Heart right ventricle (tissue), 16 donors: ENCODE results near the gene CLEC3A. TPM values are rescaled to one million over a fixed set of nuclear protein-coding genes. Genes with fewer than 3 reads are reported as not detected.
A peak's percentile ranks its signal among the peaks of the same experiment; 100 is the strongest.

Experiments
- ATAC-seq, 8 donors: fragments of 200-7000 bp; cut with Tn5 transposase; one replicate each; pipeline ENCODE4 v1.9.1; 2020; ENCODE audit warnings: mild to moderate bottlenecking in 8 of 8, moderate library complexity in 8 of 8, moderate number of reproducible peaks in 1 of 8
- DNase-seq, 2 donors: peaks; one replicate each; pipeline ENCODE4 v3.0.0-alpha.2; 2020
- H3K27ac ChIP-seq, 10 donors: fragments of 200-600 bp; sonication (generic) in 2 of 10; one replicate each; pipeline versions ENCODE4 v1.5.0 to v1.8.0; 2020 to 2022; ENCODE audit warnings: mild to moderate bottlenecking in 3 of 10
- H3K27me3 ChIP-seq, 7 donors: fragments of 200-600 bp; one replicate each; pipeline ENCODE4 v1.8.0; 2021 to 2022; ENCODE audit warnings: mild to moderate bottlenecking in 2 of 7
- H3K36me3 ChIP-seq, 9 donors: fragments of 200-600 bp; sonication (generic) in 1 of 9; one replicate each; pipeline versions ENCODE4 v1.5.0 to v1.8.0; 2020 to 2022; ENCODE audit warnings: mild to moderate bottlenecking in 2 of 9
- H3K4me1 ChIP-seq, 9 donors: fragments of 200-600 bp; sonication (generic) in 1 of 9; one replicate each; pipeline versions ENCODE4 v1.5.0 to v1.8.0; 2020 to 2022; ENCODE audit warnings: mild to moderate bottlenecking in 4 of 9
- H3K4me3 ChIP-seq, 10 donors: fragments of 200-600 bp; sonication (generic) in 2 of 10; one replicate each; pipeline versions ENCODE4 v1.5.0 to v1.8.0; 2020 to 2022; ENCODE audit warnings: mild to moderate bottlenecking in 7 of 10, moderate library complexity in 2 of 10
- H3K9me3 ChIP-seq, 11 donors: fragments of 200-600 bp in 10 of 11; sonication (generic) in 2 of 11; one replicate each; pipeline versions ENCODE4 v1.5.0 to v1.8.0; 2013 to 2022; ENCODE audit warnings: mild to moderate bottlenecking in 2 of 11, control low read depth in 1 of 11, moderate library complexity in 1 of 11
- WGBS, 2 donors: extraction: QIAGEN DNeasy Blood & Tissue Kit; methylation state at CpG; one replicate each; pipeline ENCODE4 v1.1.7; 2013; ENCODE audit warnings: inconsistent platforms in 1 of 2; 5-methylcytosine and 5-hydroxymethylcytosine counted together
- intact Hi-C, 10 donors: fragments of 100-400 bp; cut with DNase I; formaldehyde crosslinking; loops; one replicate each; pipeline versions ENCODE4 v1.11.1 to v1.14.2; 2022
- polyA plus RNA-seq, 2 donors: library from polyadenylated mRNA; stranded (reverse); fragments of 200-250 nt; gene quantifications; one replicate each; pipeline ENCODE4 v1.2.3, GENCODE V29; 2013
- total RNA-seq, 10 donors: library from RNA; stranded (reverse); fragmentation: NEBNext Ultra II Directional in 3 of 10; extraction: Animal tissue kit (Norgen Biotek cat#: 25700) in 3 of 10; gene quantifications; one replicate each; pipeline versions ENCODE4 v1.2.1 to v1.2.4, GENCODE V29; 2021 to 2023
- TF ChIP-seq, protein P1 (sequence below), 9 donors: fragments of 200-600 bp; sonication (generic) in 2 of 9; IDR thresholded peaks; one replicate each; pipeline versions ENCODE4 v1.5.0 to v1.8.0; 2021 to 2022; ENCODE audit warnings: antibody characterized with exemption in 9 of 9, mild to moderate bottlenecking in 5 of 9, moderate library complexity in 1 of 9
- donor health status: Arrhythmogenic right ventricular cardiomyopathy.
- donor health status: ischemic (EF 13 %, LVEDD 7.1; RV severe dilation, severe dysfunction).
- donor health status: healthy with polysubstance abuse.
- donor health status: DM: no; HTN: yes; CAD: no.
- donor health status: DM: no; HTN: no; CAD: no.
- donor health status: ischemic (EF 25% LVEDD 6.9; RV normal size, moderate dysfunction).
- donor health status: ischemic (EF 25% LVEDD 5.7; RV mildly dilated, moderate dysfunction).
- donor health status: healthy.
- donor health status: DM: yes; HTN: yes; CAD: no.
- donor health status: Ischemic cardiomyopathy.
- donor health status: ischemic (EF 35%, LVEDD 5.7; RV mildly dilated, moderate dysfunction).
- donor health status: nonischemic (EF 11% LVEDD 7.7; RV severe dilation, severe dysfunction).
- donor health status: DM: yes; HTN: yes; CAD: no.
- donor health status: PGD.
- donor health status: ischemic (EF 29% LVEDD 5.4; RV normal size, mild dysfunction).
- donor health status: nonischemic (EF 23%, LVEDD 6.1; RV moderate dilation, normal function).

Gene CLEC3A
- total and polyA plus RNA-seq, 12 donors, result not detected

DNA sequence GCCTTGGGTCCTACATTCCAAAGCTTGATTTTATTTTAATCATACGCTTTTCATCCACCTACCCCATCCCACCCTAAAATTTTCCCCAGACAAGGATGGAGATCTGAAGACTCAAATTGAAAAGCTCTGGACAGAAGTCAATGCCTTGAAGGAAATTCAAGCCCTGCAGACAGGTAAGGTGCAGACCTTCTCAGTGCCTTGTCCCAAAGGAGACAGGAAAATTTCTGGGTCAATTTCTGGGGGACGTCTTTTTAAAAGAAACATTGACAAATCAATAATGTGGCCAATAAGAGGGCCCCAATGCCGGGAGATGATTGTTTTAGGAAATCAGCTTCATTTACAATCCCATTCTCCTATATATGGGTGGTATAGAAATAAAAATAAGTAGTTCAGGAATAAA, 5.7 kb downstream of the CLEC3A start:
- no peak for ATAC-seq

GRCh38 chr16:78034530-78034929, 12.2 kb downstream of the CLEC3A start:
- H3K9me3 ChIP-seq, result no peaks in the 10 kb centered on the region
- H3K27ac ChIP-seq, result no peak overlapping the region
- no peaks in the 10 kb centered on the region for H3K27me3 ChIP-seq
- ATAC-seq (no peak), DNase-seq (no peak)
- no peaks in the 10 kb centered on the region for H3K36me3 ChIP-seq
- 53 to 62% methylated on average over 2 of the region's 2 CpGs for WGBS, 2 donors
- H3K4me3 ChIP-seq, result no peak overlapping the region
- H3K4me1 ChIP-seq, result peaks cover 0 to 3% (median 0%) of the 10 kb centered on the region in 9 donors
- TF ChIP-seq, protein P1, sequence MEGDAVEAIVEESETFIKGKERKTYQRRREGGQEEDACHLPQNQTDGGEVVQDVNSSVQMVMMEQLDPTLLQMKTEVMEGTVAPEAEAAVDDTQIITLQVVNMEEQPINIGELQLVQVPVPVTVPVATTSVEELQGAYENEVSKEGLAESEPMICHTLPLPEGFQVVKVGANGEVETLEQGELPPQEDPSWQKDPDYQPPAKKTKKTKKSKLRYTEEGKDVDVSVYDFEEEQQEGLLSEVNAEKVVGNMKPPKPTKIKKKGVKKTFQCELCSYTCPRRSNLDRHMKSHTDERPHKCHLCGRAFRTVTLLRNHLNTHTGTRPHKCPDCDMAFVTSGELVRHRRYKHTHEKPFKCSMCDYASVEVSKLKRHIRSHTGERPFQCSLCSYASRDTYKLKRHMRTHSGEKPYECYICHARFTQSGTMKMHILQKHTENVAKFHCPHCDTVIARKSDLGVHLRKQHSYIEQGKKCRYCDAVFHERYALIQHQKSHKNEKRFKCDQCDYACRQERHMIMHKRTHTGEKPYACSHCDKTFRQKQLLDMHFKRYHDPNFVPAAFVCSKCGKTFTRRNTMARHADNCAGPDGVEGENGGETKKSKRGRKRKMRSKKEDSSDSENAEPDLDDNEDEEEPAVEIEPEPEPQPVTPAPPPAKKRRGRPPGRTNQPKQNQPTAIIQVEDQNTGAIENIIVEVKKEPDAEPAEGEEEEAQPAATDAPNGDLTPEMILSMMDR (IDR thresholded peaks at IDR 0.05), result no peak
- intact Hi-C loops, result no loop called here

More for the DNA sequence above, 5.7 kb downstream of the CLEC3A start:
- WGBS, 2 donors, result 45 to 51% methylated on average over 3 of the region's 3 CpGs
- no peaks in the 10 kb centered on the region for H3K9me3 ChIP-seq
- H3K36me3 ChIP-seq, result no peaks in the 10 kb centered on the region
- TF ChIP-seq, protein P1 (IDR thresholded peaks at IDR 0.05), result no peak
- H3K27ac ChIP-seq, result no peak overlapping the region
- intact Hi-C loops, result no loop called here
- peaks cover 0 to 14% (median 5%) of the 10 kb centered on the region in 7 donors for H3K27me3 ChIP-seq
- no peaks in the 10 kb centered on the region for H3K4me1 ChIP-seq
- no peak overlapping the region for H3K4me3 ChIP-seq
- no peak for DNase-seq

GRCh38 chr16:78035012-78035411, 12.7 kb downstream of the CLEC3A start:
- Histone ChIP-seq H3K9me3 (no peaks in the 10 kb centered on the region), H3K27ac (no peak overlapping the region), H3K4me1 (peaks cover 0 to 3% (median 0%) of the 10 kb centered on the region in 9 donors), H3K36me3 (no peaks in the 10 kb centered on the region), H3K4me3 (no peak overlapping the region), H3K27me3 (no peaks in the 10 kb centered on the region)
- intact Hi-C loops, result no loop called here
- DNase-seq (no peak), ATAC-seq (peak in 3 of 8 donors; percentile 39 to 62 (median 47))
- 41 to 52% methylated on average over 2 of the region's 2 CpGs for WGBS, 2 donors
- TF ChIP-seq, protein P1 (IDR thresholded peaks at IDR 0.05), result no peak

DNA sequence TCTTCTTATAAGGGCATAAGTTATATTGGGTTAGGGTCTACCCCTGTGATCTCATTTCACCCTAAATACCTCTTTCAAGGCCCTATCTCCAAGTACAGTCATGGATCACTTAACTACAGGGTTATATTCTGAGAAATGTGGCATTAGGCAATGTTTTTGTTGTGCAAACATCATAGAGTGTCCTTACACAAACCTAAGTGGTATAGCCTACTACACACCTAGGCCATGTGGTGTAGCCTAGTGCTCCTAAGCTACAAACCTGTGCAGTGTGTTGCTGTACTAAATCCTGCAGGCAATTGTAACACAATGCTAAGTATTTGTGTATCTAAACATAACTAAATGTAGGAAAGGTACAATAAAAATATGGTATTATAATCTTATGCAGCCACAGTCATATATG, 18.0 kb downstream of the CLEC3A start:
- Histone ChIP-seq H3K4me1 (peaks cover 0 to 3% (median 0%) of the 10 kb centered on the region in 9 donors), H3K36me3 (no peaks in the 10 kb centered on the region), H3K4me3 (no peak overlapping the region), H3K27ac (no peak overlapping the region), H3K27me3 (peaks cover 0 to 4% (median 0%) of the 10 kb centered on the region in 7 donors), H3K9me3 (no peaks in the 10 kb centered on the region)
- intact Hi-C loops, result no loop called here
- no peak for DNase-seq
- no peak for ATAC-seq
- TF ChIP-seq, protein P1 (IDR thresholded peaks at IDR 0.05), result no peak
